ENCODE data around the gene KCNMA1. TPM values are rescaled to one million over a fixed set of nuclear protein-coding genes. Genes with fewer than 3 reads are reported as not detected.

KCNMA1 gene
- total and polyA plus RNA-seq, 10 of the 15 experiments (the other 5 are each of a cell fraction or from before 2014, with no cell fraction given), result 8.5 to 77.0 (median 21.3) TPM

GRCh38 chr10:77580482-77580881 lies 57.1 kb downstream of the KCNMA1 start:
- in situ Hi-C loops (cut with MboI) (no loop called here), intact Hi-C loops (cut with micrococcal nuclease; ENCODE audit: unreplicated experiment) (no loop called here)
- no peak overlapping the region for H3K4me2 ChIP-seq (ENCODE audit: control insufficient read depth, insufficient read depth)
- H3K4me3 ChIP-seq, result no peak overlapping the region
- POLR2A ChIA-PET, result no interaction called here
- TF ChIP-seq EP300 (IDR thresholded peaks at IDR 0.05; ENCODE audit: borderline replicate concordance in 1 of 2, control insufficient read depth in 1 of 2, low read depth in 2 of 2, low read length in 2 of 2) (no peak), HCFC1 (IDR thresholded peaks at IDR 0.05; ENCODE audit: low read length) (no peak), RAD21 (IDR thresholded peaks at IDR 0.05; ENCODE audit: insufficient read depth, low read depth, low read length) (no peak), BHLHE40 (IDR thresholded peaks at IDR 0.05; ENCODE audit: borderline replicate concordance in 1 of 2, low read depth in 2 of 2, low read length in 1 of 2) (no peak), SRF (IDR thresholded peaks at IDR 0.05; ENCODE audit: low read depth in 2 of 2, low read length in 2 of 2) (no peak), SREBF1 (IDR thresholded peaks at IDR 0.05; ENCODE audit: low read length) (no peak), POU2F2 (IDR thresholded peaks at IDR 0.05; ENCODE audit: borderline replicate concordance, low read depth, low read length) (no peak), PRDM15 (CRISPR knock-in tag; IDR thresholded peaks at IDR 0.05) (no peak), ATF7 (IDR thresholded peaks at IDR 0.05; ENCODE audit: low read depth) (no peak), ASH2L (IDR thresholded peaks at IDR 0.05; ENCODE audit: borderline replicate concordance, low read depth) (no peak), SIX5 (IDR thresholded peaks at IDR 0.05; ENCODE audit: low read depth, low read length, severe bottlenecking) (no peak), TCF7 (IDR thresholded peaks at IDR 0.05; ENCODE audit: borderline replicate concordance) (no peak), STAT1 (conservative IDR thresholded peaks at IDR 0.05) (no peak)
- H3K9me3 ChIP-seq (replicated peaks; ENCODE audit: control insufficient read depth, insufficient read depth, low read length), result no peaks in the 10 kb centered on the region
- ATAC-seq (no peak), FAIRE-seq (no peak), DNase-seq (ENCODE audit: low read depth, low spot score) (no peak)
- no peaks in the 10 kb centered on the region; a peak in 1 of 4 replicates for H3K36me3 ChIP-seq (ENCODE audit: control insufficient read depth in 2 of 2, insufficient read depth in 2 of 2, low read length in 1 of 2)
- WGBS (ENCODE audit: insufficient coverage, insufficient replicate concordance, low lambda C conversion rate, missing lambda C conversion rate), result 45% methylated on average over 2 of the region's 2 CpGs
- CTCF ChIA-PET, result interaction anchor here (1.2 kb wide), 1 partner anchor 19 kb away, joined by 3 read pairs; no protein-coding TSS in a partner anchor
- no peak overlapping the region for H2AFZ ChIP-seq (ENCODE audit: control insufficient read depth, low read depth, low read length)
- H3K27me3 ChIP-seq (replicated peaks in 1 of 2; ENCODE audit: control insufficient read depth in 2 of 2, insufficient read depth in 2 of 2, low read length in 1 of 2), result peaks cover 0 to 2% of the 10 kb centered on the region in 2 experiments; a peak in 1 of 4 replicates
- H3K4me1 ChIP-seq (ENCODE audit: control insufficient read depth, insufficient read depth, low read length), result no peaks in the 10 kb centered on the region
- no peaks in the 10 kb centered on the region for H4K20me1 ChIP-seq (ENCODE audit: control insufficient read depth, insufficient read depth)
- SMC1A ChIA-PET (ENCODE audit: uncharacterized antibody, unreplicated experiment), result interaction anchor here (1.4 kb wide), 1 partner anchor 23 kb away, joined by 3 read pairs; no protein-coding TSS in a partner anchor
- no peak overlapping the region for H3K27ac ChIP-seq (ENCODE audit: control insufficient read depth, insufficient read depth)
- no TSS peak for BruUV-seq (replicated peaks)
- no peaks in the 10 kb centered on the region for H3K79me2 ChIP-seq (ENCODE audit: control insufficient read depth, insufficient read depth, low read length)
- no peak overlapping the region for H3K9ac ChIP-seq (ENCODE audit: control insufficient read depth, insufficient read depth, low read length)
- RAD21 ChIA-PET (ENCODE audit: unreplicated experiment), result no interaction called here
